ENCODE measurements around the gene NCAPG. TPM values are rescaled to one million over a fixed set of nuclear protein-coding genes. Genes with fewer than 3 reads are reported as not detected.

The NCAPG gene
- total and polyA plus RNA-seq, 7 donors, result 0.13 to 0.44 (median 0.30) TPM

DNA sequence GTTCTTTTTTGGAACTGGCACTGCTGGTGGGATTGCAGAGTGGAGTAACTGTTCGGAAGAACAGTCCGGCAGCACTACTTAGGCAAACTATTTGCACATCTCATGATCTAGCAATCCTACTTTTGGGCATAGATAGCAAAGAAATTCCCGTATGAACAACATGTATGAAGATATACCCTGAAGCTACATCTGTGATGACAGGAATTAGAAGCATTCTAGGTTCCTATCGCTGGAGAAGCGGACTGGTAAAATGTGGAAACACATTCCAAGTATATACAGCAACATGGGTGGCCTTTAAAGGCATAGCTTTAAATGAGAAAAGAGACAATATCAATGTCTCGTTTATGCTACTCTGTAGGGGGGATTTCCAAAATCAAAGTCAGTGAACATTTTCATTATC, 3.3 kb upstream of the NCAPG start:
- Histone ChIP-seq H3K9me3 (no peaks in the 10 kb centered on the region), H3K36me3 (ENCODE audit: insufficient read depth in 1 of 2, low read depth in 1 of 2) (peaks cover 9 to 25% of the 10 kb centered on the region in 2 donors), H3K27ac (peak overlapping the region; percentile 91), H3K4me3 (peak overlapping the region; percentile 88), H3K4me1 (peaks cover 36% of the 10 kb centered on the region), H3K27me3 (ENCODE audit: insufficient read depth in 3 of 3, low read length in 2 of 3) (no peaks in the 10 kb centered on the region)
- TF ChIP-seq, protein P1, sequence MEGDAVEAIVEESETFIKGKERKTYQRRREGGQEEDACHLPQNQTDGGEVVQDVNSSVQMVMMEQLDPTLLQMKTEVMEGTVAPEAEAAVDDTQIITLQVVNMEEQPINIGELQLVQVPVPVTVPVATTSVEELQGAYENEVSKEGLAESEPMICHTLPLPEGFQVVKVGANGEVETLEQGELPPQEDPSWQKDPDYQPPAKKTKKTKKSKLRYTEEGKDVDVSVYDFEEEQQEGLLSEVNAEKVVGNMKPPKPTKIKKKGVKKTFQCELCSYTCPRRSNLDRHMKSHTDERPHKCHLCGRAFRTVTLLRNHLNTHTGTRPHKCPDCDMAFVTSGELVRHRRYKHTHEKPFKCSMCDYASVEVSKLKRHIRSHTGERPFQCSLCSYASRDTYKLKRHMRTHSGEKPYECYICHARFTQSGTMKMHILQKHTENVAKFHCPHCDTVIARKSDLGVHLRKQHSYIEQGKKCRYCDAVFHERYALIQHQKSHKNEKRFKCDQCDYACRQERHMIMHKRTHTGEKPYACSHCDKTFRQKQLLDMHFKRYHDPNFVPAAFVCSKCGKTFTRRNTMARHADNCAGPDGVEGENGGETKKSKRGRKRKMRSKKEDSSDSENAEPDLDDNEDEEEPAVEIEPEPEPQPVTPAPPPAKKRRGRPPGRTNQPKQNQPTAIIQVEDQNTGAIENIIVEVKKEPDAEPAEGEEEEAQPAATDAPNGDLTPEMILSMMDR (IDR thresholded peaks at IDR 0.05), result no peak
- intact Hi-C loops (cut with DNase I), result loop anchor here (5.0 to 10.0 kb wide), 3 partner anchors 170 to 260 kb away; partner anchors contain the start of gene LAP3 (in 1 of the 2)
- ATAC-seq, result no peak
- DNase-seq, result no peak
- 25 to 32% (median 30%) methylated on average over 6 of the region's 6 CpGs for WGBS, 3 donors

DNA sequence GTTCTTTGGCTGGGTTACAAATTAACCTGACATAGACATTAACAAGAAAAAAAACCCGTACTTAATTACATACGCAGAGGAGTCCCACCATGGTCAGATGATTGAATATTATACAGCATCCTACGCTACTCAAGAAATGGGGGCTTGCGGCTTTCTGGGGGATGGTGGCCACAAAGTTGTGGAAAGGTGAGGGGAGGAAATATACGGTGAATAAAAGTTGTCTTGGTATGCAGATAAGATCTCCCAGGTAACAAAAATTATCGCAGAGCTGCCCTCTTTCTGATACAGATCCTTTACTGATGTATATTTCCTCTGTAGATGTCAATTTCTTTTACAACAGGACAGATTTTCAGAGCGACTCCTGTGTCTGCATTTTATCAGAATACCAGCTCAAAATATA, 1.1 kb upstream of the NCAPG start:
- WGBS, 3 donors, result 1 to 5% (median 2%) methylated on average over 7 of the region's 7 CpGs

DNA sequence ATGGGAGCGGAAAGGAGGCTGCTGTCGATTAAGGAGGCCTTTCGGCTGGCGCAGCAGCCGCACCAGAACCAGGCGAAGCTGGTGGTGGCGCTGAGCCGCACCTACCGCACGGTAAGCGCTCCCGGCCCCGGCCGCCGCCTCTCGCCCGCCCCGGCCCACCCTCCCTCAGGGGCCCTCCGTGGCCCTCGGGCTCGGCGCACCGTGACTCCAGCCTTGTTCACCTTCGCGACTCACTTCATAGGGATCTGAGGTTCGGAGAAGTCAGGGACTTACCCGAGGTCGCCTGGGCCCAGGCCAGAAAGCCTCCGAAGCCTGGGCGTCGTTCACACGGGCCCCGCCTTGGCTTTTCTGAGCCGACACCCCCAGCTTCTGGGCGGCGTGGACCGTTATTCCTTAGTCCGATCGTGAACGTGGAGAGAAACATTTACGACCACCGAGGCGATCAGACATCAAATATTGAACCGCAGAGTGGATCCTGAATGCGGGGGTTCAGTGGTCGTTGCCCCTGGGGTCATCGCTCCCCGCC, 362 bp downstream of the NCAPG start:
- intact Hi-C loops (cut with DNase I), result loop anchor here (5.0 to 10.0 kb wide), 3 partner anchors 199 to 554 kb away; partner anchors contain the start of genes LCORL (in 2 of the 2) and MED28 (in 1 of the 2)
- H3K9me3 ChIP-seq, result no peaks in the 10 kb centered on the region
- TF ChIP-seq, protein P1 (IDR thresholded peaks at IDR 0.05), result no peak
- DNase-seq, result peak in 1 of 2 donors; percentile 16
- no peaks in the 10 kb centered on the region for H3K36me3 ChIP-seq (ENCODE audit: insufficient read depth in 1 of 2, low read depth in 1 of 2)
- peak in 2 of 4 donors; percentile 8 to 11 for ATAC-seq
- peak overlapping the region; percentile 88 for H3K4me3 ChIP-seq
- no peaks in the 10 kb centered on the region for H3K27me3 ChIP-seq (ENCODE audit: insufficient read depth in 3 of 3, low read length in 2 of 3)
- no peak overlapping the region for H3K27ac ChIP-seq
- H3K4me1 ChIP-seq, result peaks cover 29% of the 10 kb centered on the region
- WGBS, 3 donors, result 1% methylated on average over 32 to 48 of the region's 48 CpGs

More for the DNA sequence above, 1.1 kb upstream of the NCAPG start:
- Histone ChIP-seq H3K4me3 (peak overlapping the region; percentile 88), H3K9me3 (no peaks in the 10 kb centered on the region), H3K36me3 (ENCODE audit: insufficient read depth in 1 of 2, low read depth in 1 of 2) (peaks cover 0 to 3% of the 10 kb centered on the region in 2 donors), H3K4me1 (peaks cover 36% of the 10 kb centered on the region), H3K27ac (peak overlapping the region; percentile 91), H3K27me3 (ENCODE audit: insufficient read depth in 3 of 3, low read length in 2 of 3) (no peaks in the 10 kb centered on the region)
- DNase-seq (no peak), ATAC-seq (no peak)
- intact Hi-C loops (cut with DNase I), result loop anchor here (5.0 to 10.0 kb wide), 6 partner anchors 172 to 555 kb away; partner anchors contain the start of genes LCORL (in 2 of the 2), LAP3 (in 1 of the 2) and MED28 (in 1 of the 2)
- TF ChIP-seq, protein P1 (IDR thresholded peaks at IDR 0.05), result no peak

DNA sequence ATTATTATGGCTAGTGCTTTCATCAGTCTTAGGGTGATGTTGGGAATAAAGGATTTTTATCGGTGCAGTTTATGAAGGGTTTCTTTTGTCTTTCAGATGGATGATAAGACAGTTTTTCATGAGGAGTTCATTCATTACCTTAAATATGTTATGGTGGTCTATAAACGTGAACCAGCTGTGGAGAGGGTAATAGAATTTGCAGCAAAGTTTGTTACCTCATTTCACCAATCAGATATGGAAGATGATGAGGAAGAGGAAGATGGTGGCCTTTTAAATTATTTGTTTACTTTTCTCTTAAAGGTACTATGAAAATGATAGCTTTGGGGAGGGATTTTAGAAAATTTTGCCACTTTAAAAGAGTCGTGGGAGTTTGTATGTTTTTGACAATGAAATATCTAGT, 1.3 kb downstream of the NCAPG start:
- no peaks in the 10 kb centered on the region for H3K27me3 ChIP-seq (ENCODE audit: insufficient read depth in 3 of 3, low read length in 2 of 3)
- peaks cover 22% of the 10 kb centered on the region for H3K4me1 ChIP-seq
- TF ChIP-seq, protein P1 (IDR thresholded peaks at IDR 0.05), result no peak
- WGBS, 3 donors, result 12 to 15% (median 12%) methylated on average over 3 of the region's 3 CpGs
- H3K9me3 ChIP-seq, result no peaks in the 10 kb centered on the region
- no peaks in the 10 kb centered on the region for H3K36me3 ChIP-seq (ENCODE audit: insufficient read depth in 1 of 2, low read depth in 1 of 2)
- no peak overlapping the region for H3K27ac ChIP-seq
- ATAC-seq (no peak), DNase-seq (no peak)
- intact Hi-C loops (cut with DNase I), result loop anchor here (5.0 to 10.0 kb wide), 3 partner anchors 200 to 553 kb away; partner anchors contain the start of genes LCORL (in 2 of the 2) and MED28 (in 1 of the 2)
- H3K4me3 ChIP-seq, result no peak overlapping the region
